Measurements from ENCODE around the gene NFATC4. TPM values are rescaled to one million over a fixed set of nuclear protein-coding genes. Genes with fewer than 3 reads are reported as not detected.
"Not testable (repeated sequence)": the region's sequence is repeated elsewhere in the genome, so short reads cannot be mapped to it uniquely, and the experiment has no call there.

The NFATC4 gene
- total RNA-seq, 1 donor from 2014 or later: 41.3 TPM

GRCh38 chr14:24387579-24387978 is 19.6 kb downstream of the NFATC4 start:
- not testable (repeated sequence) for DNase-seq (ENCODE audit: low spot score)

- DNase-seq (ENCODE audit: low spot score): no peak
Observed at GRCh38 chr14:24388474-24389179, 20.6 kb downstream of the NFATC4 start.

GRCh38 chr14:24389226-24389848 is 21.4 kb downstream of the NFATC4 start:
- DNase-seq (ENCODE audit: low spot score): no peak

- DNase-seq (ENCODE audit: low spot score): no peak
Observed at GRCh38 chr14:24390701-24391468, 22.9 kb downstream of the NFATC4 start.

- no peak for DNase-seq (ENCODE audit: low spot score)
Observed at GRCh38 chr14:24392325-24393091, 24.5 kb downstream of the NFATC4 start.

GRCh38 chr14:24394275-24394674 is 26.3 kb downstream of the NFATC4 start:
- DNase-seq (ENCODE audit: low spot score): no peak

GRCh38 chr14:24395609-24396582 is 27.9 kb downstream of the NFATC4 start:
- no peak for DNase-seq (ENCODE audit: low spot score)

- no peak for DNase-seq (ENCODE audit: low spot score)
Observed at GRCh38 chr14:24397639-24398292, 29.8 kb downstream of the NFATC4 start.

GRCh38 chr14:24398293-24398652 is 30.3 kb downstream of the NFATC4 start:
- DNase-seq (ENCODE audit: low spot score): no peak

- DNase-seq (ENCODE audit: low spot score): peak; percentile 86
Observed at GRCh38 chr14:24398653-24399446, 30.9 kb downstream of the NFATC4 start, which contains the start of gene NYNRIN. TSS of gene NYNRIN (plus strand) at chr14:24399003. CDS start at chr14:24399247, 244 bp downstream.

GRCh38 chr14:24399447-24399822 is 31.5 kb downstream of the NFATC4 start:
- no peak for DNase-seq (ENCODE audit: low spot score)

- no peak for DNase-seq (ENCODE audit: low spot score)
Observed at GRCh38 chr14:24399999-24400718, 32.2 kb downstream of the NFATC4 start.

GRCh38 chr14:24401810-24402702 is 34.1 kb downstream of the NFATC4 start:
- no peak for DNase-seq (ENCODE audit: low spot score)

- DNase-seq (ENCODE audit: low spot score): no peak
Observed at GRCh38 chr14:24403294-24403998, 35.5 kb downstream of the NFATC4 start.

- DNase-seq (ENCODE audit: low spot score): no peak
Observed at GRCh38 chr14:24404814-24405213, 36.8 kb downstream of the NFATC4 start.

GRCh38 chr14:24406416-24406815 is 38.4 kb downstream of the NFATC4 start:
- no peak for DNase-seq (ENCODE audit: low spot score)

All from mesenteric fat pad (tissue), 1 donor.